Endothelial cell (in vitro differentiated cells): Measurements from ENCODE around the gene TRPV3. TPM values are rescaled to one million over a fixed set of nuclear protein-coding genes. Genes with fewer than 3 reads are reported as not detected.
"Not testable (repeated sequence)": the region's sequence is repeated elsewhere in the genome, so short reads cannot be mapped to it uniquely, and the experiment has no call there.

ENCODE experiments used
- DNase-seq: peaks from one replicate; pipeline ENCODE4 v3.0.0; 2021; ENCODE audit warnings: low spot score
- H3K27ac Mint-ChIP-seq: one replicate; pipeline ENCODE4 v1.8.0; 2021; ENCODE audit warnings: mixed read lengths, inconsistent platforms; ENCODE audit not compliant: unreplicated experiment
- H3K27me3 Mint-ChIP-seq: one replicate; pipeline ENCODE4 v1.8.0; 2021; ENCODE audit warnings: mild to moderate bottlenecking, moderate library complexity, mixed read lengths, inconsistent platforms; ENCODE audit not compliant: unreplicated experiment
- H3K36me3 Mint-ChIP-seq: one replicate; pipeline ENCODE4 v1.8.0; 2021; ENCODE audit warnings: mild to moderate bottlenecking, low read depth, mixed read lengths, inconsistent platforms; ENCODE audit not compliant: unreplicated experiment
- H3K4me1 Mint-ChIP-seq: one replicate; pipeline ENCODE4 v1.8.0; 2021; ENCODE audit warnings: mild to moderate bottlenecking, mixed read lengths, inconsistent platforms; ENCODE audit not compliant: unreplicated experiment
- H3K4me3 Mint-ChIP-seq: one replicate; pipeline ENCODE4 v1.8.0; 2021; ENCODE audit warnings: mild to moderate bottlenecking, mixed read lengths, inconsistent platforms; ENCODE audit not compliant: unreplicated experiment
- H3K9me3 Mint-ChIP-seq: one replicate; pipeline ENCODE4 v1.8.0; 2021; ENCODE audit warnings: mixed read lengths, inconsistent platforms; ENCODE audit not compliant: unreplicated experiment
- total RNA-seq: library from RNA; stranded (reverse); fragmentation: NEBNext Ultra II Directional; extraction: Animal tissue kit (Norgen Biotek cat#: 25700); gene quantifications from one replicate; pipeline ENCODE4 v1.2.1, GENCODE V29; 2021; ENCODE audit not compliant: unreplicated experiment
- TF ChIP-seq, protein P1 (sequence below): fragments of 200-600 bp; sonication (generic); IDR thresholded peaks from one replicate; pipeline ENCODE4 v1.5.0; 2021; ENCODE audit warnings: antibody characterized with exemption; ENCODE audit not compliant: unreplicated experiment

TRPV3 gene
- total RNA-seq, 1 donor from 2014 or later: not detected

DNA sequence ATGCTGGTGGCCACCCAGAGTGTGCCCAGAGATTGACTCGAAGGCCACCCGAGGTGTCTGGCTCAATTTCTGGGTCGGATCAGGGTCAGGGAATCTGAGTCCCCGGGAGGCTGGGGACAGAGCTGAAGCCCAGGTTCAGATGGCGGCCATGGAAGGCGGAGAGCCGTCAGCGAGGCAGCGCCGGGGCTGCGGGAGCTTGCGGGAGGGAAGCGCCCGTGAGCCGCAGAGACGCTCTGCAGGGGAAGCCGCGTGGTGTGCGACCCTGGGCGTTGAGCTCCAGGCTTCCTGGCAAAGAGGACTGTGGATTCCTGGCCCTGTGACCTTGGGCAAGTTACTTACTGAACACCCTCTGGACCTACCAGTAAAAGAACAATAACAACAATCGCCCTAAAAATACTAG is 85.5 kb downstream of the TRPV3 start:
- no peak overlapping the region for H3K4me3 Mint-ChIP-seq
- H3K27ac Mint-ChIP-seq: no peak overlapping the region
- H3K36me3 Mint-ChIP-seq: no peaks in the 10 kb centered on the region
- DNase-seq: no peak
- H3K4me1 Mint-ChIP-seq: no peaks in the 10 kb centered on the region
- no peaks in the 10 kb centered on the region for H3K9me3 Mint-ChIP-seq
- TF ChIP-seq, protein P1, sequence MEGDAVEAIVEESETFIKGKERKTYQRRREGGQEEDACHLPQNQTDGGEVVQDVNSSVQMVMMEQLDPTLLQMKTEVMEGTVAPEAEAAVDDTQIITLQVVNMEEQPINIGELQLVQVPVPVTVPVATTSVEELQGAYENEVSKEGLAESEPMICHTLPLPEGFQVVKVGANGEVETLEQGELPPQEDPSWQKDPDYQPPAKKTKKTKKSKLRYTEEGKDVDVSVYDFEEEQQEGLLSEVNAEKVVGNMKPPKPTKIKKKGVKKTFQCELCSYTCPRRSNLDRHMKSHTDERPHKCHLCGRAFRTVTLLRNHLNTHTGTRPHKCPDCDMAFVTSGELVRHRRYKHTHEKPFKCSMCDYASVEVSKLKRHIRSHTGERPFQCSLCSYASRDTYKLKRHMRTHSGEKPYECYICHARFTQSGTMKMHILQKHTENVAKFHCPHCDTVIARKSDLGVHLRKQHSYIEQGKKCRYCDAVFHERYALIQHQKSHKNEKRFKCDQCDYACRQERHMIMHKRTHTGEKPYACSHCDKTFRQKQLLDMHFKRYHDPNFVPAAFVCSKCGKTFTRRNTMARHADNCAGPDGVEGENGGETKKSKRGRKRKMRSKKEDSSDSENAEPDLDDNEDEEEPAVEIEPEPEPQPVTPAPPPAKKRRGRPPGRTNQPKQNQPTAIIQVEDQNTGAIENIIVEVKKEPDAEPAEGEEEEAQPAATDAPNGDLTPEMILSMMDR: no peak
- no peaks in the 10 kb centered on the region for H3K27me3 Mint-ChIP-seq

DNA sequence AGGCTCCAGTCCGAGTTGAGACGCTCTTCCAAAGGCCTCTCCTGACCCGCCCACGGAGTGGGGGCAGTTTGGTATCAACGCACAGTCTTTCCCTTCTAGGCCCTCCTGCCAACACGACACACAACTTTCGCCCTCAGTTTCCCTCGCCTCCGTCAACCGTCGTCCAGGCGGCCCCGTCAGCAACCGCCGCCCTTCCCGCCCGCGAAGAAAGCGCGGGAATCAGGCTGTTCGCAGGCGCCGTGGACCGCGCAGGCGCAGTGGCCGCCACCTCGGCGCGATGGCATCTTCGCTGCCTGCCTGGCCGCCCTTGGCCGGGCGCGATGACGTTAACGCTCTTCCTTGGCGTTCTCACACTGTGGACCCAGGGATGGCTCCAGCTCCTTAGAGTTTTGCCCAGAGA is 86.0 kb downstream of the TRPV3 start, which contains the start of gene SPATA22:
Gene SPATA22, minus strand, starts transcription at position 221 of the 400 bp plus-strand sequence. CDS start 2,494 bp downstream, outside the sequence.
- DNase-seq: no peak
- TF ChIP-seq, protein P1: no peak
- H3K27ac Mint-ChIP-seq: no peak within 1 kb of the TSS
- no peak within 1 kb of the TSS for H3K4me3 Mint-ChIP-seq
- H3K36me3 Mint-ChIP-seq: no peaks in the 10 kb centered on the region
- H3K4me1 Mint-ChIP-seq: no peaks in the 10 kb centered on the region
- no peaks in the 10 kb centered on the region for H3K27me3 Mint-ChIP-seq
- H3K9me3 Mint-ChIP-seq: no peaks in the 10 kb centered on the region

DNA sequence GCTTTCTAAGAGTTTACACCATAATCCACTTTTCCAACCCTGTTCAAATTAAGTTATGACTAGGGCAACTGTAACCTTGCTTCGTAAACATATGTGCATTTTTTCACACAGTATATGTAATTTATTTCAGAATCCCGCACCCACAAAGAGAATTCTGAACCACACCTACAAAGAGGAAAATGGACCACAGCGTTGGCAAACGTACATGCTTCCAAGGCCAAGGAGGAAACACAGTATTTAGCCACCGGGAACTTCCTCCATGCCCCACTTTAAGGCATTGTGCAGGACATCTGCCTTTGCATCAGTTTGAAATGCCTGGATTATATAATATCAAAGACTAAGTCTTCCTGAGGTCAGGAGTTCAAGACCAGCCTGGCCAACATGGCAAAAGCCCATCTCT is 88.1 kb downstream of the TRPV3 start:
- TF ChIP-seq, protein P1: no peak
- no peaks in the 10 kb centered on the region for H3K27me3 Mint-ChIP-seq
- DNase-seq: no peak

DNA sequence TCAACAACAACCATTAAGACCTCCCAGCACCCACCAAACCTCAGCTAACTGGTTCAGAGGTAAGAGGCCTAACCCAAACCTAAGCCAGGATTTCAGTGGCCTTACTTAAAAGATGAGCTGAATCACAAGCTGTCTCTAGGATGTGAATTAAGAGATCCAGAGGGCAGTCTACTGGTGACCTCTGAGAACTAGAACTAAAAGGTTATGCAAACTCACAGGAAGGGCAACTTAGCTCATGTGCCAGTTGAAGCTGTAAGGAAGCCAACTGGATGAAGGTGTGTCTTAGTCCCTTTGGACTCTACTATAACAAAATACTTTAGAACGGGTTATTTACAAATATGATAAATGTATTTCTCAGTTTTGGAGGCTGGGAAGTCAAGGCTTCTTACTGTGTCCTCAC is 91.3 kb downstream of the TRPV3 start:
- H3K4me3 Mint-ChIP-seq, H3K36me3 Mint-ChIP-seq, H3K27ac Mint-ChIP-seq, H3K4me1 Mint-ChIP-seq, H3K27me3 Mint-ChIP-seq, DNase-seq, H3K9me3 Mint-ChIP-seq: not testable (repeated sequence)

More for the DNA sequence above, 88.1 kb downstream of the TRPV3 start:
- H3K27ac Mint-ChIP-seq: no peak overlapping the region
- H3K4me1 Mint-ChIP-seq: no peaks in the 10 kb centered on the region
- no peaks in the 10 kb centered on the region for H3K36me3 Mint-ChIP-seq
- H3K9me3 Mint-ChIP-seq: no peaks in the 10 kb centered on the region
- H3K4me3 Mint-ChIP-seq: no peak overlapping the region

Other genes with a start within 250 kb of the TRPV3 start
- not detected for gene OR3A2, start 171.5 kb downstream of the TRPV3 start, total RNA-seq
- gene OR1E1, start 159.4 kb downstream of the TRPV3 start, total RNA-seq: not detected
- not detected for gene OR3A3, start 146.4 kb downstream of the TRPV3 start, total RNA-seq
- gene OR1E2, start 124.0 kb downstream of the TRPV3 start, total RNA-seq: not detected
- gene SPATA22, start 86.0 kb downstream of the TRPV3 start, total RNA-seq: not detected
- gene ASPA, start 81.8 kb downstream of the TRPV3 start, total RNA-seq: not detected
- 5.5 TPM for gene TRPV1, start 51.6 kb upstream of the TRPV3 start, total RNA-seq
- 14.1 TPM for gene SHPK, start 78.4 kb upstream of the TRPV3 start, total RNA-seq
- gene CTNS, start 78.9 kb upstream of the TRPV3 start, total RNA-seq: 17.5 TPM
- gene TAX1BP3, start 110.8 kb upstream of the TRPV3 start, total RNA-seq: 148 TPM
- 43.0 TPM for gene EMC6, start 111.0 kb upstream of the TRPV3 start, total RNA-seq
- 0.36 TPM for gene P2RX5, start 138.3 kb upstream of the TRPV3 start, total RNA-seq
- 5.2 TPM for gene HASPIN, start 166.1 kb upstream of the TRPV3 start, total RNA-seq
- 30.0 TPM for gene ITGAE, start 243.4 kb upstream of the TRPV3 start, total RNA-seq